D341Med (cell line): ENCODE results near the gene OR4K15.
"Not testable (repeated sequence)": the region's sequence is repeated elsewhere in the genome, so short reads cannot be mapped to it uniquely, and the experiment has no call there.

Experiments
- DNase-seq: peaks from one replicate; pipeline ENCODE4 v3.0.0; 2012; ENCODE audit warnings: low spot score

OR4K15 gene, protein sequence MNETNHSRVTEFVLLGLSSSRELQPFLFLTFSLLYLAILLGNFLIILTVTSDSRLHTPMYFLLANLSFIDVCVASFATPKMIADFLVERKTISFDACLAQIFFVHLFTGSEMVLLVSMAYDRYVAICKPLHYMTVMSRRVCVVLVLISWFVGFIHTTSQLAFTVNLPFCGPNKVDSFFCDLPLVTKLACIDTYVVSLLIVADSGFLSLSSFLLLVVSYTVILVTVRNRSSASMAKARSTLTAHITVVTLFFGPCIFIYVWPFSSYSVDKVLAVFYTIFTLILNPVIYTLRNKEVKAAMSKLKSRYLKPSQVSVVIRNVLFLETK

DNA sequence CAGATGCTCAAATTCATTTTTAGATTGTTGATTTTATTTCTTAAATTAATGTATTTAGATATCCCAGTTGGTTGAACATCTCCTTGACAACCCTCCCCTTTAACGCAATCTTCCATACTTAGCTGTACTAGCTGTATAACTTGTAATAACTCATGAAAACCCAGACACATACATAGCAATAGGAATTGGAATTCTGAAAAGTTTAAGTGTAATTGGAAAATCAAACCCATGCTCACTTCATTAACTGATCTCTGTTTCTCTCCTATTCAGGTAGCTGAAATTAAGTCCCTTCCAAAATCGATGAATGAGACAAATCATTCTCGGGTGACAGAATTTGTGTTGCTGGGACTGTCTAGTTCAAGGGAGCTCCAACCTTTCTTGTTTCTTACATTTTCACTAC lies at the start of gene OR4K15:
TSS of gene OR4K15 (plus strand) at position 301 of the 400 bp plus-strand sequence. CDS start at position 301, 0 bp downstream.
- no peak for DNase-seq

DNA sequence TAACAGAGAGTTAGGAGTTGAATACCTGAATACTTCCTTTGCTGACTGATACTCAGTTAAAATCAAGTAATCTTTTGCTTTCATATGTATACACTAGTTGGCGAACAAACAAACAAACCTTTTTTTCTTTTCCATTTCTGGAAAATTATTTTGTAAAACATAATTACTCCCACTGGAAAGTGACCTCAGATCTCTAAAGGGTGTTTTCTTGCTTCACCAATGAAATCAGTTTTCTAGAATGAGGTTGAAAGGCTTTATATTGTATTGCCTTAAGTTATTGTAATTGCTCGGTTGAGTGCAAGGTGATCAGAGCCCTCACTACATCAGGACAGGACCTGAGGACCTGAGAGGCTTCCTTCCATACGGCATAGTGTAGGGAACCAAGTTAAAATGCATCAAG lies 44.8 kb upstream of the OR4K15 start, which contains the start of gene OR4K1:
TSS of gene OR4K1 (plus strand) at position 301 of the 400 bp plus-strand sequence. CDS start 4,750 bp downstream, outside the sequence.
- DNase-seq, result no peak

DNA sequence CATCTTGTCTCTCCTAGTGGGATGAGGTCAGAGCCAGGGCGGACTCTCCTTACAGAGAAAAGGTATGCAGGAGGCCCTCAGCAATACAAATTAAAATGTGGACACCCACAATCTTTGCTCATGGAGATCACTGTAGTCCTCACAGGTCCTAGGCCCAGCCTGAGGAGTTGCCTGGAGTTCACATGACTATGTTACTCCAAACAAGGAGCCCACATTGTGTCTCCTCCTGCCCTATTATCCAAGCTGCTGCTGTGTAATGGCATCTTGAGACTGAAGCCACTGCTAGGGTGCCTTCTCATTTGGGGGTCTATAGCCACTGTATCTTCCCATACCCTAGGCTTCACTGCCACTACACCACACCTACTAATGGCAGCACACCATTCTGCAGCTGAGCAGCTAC lies 33.7 kb upstream of the OR4K15 start:
- no peak for DNase-seq

DNA sequence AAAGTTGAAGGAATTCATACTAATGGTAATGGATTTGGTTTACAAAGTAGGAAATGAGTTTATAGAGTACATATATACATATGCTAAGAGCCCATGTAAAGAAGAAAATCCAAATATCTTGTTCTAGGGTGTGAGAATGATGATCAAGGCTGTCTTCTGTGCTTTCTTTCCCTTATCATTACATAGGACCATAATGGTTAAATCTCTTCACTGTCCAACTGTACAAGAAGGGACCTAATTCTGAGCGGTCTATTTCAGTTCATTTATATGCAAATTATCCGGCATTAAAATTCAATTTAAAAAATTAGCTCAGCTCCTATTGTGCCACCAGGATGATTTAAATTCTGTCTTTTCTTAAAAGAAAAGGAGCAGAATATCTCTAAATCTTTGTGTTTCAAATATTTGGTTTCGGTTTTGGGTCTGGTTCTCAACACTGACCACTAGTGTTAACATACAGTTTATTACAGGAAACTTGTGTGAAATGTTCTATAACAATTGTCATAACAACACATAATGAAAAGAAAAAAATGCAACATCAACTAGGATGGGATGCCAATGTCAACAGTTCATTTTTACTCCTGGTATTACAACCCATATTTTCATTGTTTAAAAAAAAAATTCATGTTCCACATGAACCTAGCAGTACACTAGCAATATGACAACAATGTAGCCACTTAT lies 27.8 kb upstream of the OR4K15 start:
- DNase-seq, result no peak

DNA sequence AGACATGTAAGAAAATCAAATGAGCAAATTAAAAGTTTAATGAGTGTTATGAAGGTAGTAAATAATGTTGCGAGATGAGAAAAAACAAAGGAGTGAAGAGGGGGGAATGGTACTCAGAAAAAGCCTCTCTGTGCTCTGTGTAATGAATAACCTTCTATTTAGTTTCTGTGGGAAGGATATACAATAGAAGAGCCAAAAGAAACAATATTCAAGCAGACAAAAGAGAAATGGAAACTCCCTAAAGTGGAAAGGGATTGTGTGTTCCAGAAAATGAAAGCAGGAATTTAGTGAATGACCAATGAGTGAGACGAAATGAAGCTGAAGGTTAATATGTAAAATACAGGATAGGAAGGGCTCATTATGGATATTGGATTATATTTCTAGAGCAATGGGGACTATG lies 26.2 kb upstream of the OR4K15 start:
- DNase-seq, result no peak

DNA sequence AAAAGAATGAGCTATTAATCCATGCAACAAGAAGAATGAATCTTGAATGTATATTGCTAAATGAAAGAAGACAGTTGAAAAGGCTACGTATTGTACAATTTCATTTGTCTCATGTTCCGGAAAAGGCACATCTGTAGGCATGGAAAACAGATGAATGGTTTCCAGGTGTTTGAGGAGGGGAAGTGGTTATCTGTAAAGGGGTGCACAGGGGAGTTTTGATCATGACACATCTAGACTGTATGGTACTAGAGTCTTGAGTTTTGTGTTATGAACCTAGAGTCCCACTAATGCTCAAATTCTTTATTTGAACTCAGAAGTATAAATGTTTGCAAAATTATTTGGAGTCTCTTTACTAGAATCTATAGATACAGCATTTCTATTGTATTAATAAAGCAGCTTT lies 5.7 kb upstream of the OR4K15 start:
- DNase-seq, result not testable (repeated sequence)

DNA sequence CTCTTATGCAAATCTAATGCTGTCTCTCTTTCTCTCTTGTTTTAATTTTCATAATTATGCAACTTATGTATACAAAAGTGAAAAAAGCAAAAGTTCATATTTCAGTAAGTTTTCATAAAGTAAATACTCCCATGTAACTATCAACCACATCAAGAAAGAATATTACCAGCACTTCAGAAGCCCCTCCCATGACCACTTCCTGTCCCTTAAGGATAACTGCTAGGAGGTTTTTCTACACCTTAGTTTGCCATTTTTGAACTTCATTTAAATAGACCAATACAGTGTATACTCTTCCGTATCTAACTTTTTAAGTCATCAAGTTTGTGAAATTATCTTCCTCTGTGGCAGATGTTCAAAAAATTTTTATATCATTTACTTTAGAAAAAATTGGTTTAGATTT lies 547 bp upstream of the OR4K15 start:
- DNase-seq, result no peak

DNA sequence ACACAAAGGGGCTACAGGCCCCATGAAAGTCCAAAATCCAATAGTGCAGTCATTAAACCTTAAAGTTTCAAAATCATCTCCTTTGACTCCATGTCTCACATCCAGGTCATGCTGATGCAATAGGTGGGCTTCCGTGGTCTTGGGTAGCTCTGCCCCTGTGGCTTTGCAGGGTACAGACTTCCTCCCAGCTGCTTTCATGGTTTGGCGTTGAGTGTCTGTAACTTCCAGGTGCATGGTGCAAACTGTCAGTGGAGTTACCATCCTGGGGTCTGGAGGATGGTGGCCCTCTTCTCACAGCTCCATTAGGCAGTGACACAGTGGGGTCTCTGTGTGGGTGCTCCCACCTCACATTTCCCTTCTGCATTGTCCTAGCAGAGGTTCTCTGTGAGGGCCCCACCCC lies 18.0 kb downstream of the OR4K15 start:
- no peak for DNase-seq

DNA sequence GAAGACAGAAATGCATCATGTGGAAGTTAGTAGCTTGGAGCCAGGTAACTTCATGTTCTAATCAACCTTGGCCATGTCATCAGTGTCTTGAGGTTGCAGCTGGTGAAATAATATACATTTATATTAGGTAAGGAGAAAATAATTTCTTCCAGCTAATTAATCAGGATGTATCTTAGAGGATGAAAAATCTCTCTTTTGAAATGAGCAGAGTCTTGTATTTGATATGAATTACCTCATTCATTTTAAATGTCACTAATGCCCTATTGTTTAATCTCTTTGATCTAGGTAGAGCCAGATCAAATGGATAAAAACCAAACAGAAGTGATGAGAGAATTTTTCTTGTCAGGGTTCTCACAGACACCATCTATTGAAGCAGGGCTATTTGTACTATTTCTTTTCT lies 26.5 kb downstream of the OR4K15 start, which contains the start of gene OR4Q2:
TSS of gene OR4Q2 (plus strand) at position 301 of the 400 bp plus-strand sequence.
- no peak for DNase-seq

DNA sequence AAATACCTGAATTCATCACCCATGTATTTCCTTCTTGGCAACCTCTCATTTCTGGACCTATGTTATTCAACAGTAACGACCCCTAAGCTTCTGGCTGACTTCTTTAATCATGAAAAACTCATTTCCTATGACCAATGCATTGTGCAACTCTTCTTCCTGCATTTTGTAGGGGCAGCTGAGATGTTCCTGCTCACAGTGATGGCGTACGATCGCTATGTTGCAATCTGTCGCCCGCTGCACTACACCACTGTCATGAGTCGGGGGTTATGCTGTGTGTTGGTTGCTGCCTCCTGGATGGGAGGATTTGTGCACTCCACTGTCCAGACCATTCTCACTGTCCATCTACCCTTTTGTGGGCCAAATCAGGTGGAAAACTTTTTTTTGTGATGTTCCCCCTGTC lies 26.9 kb downstream of the OR4K15 start:
- no peak for DNase-seq

DNA sequence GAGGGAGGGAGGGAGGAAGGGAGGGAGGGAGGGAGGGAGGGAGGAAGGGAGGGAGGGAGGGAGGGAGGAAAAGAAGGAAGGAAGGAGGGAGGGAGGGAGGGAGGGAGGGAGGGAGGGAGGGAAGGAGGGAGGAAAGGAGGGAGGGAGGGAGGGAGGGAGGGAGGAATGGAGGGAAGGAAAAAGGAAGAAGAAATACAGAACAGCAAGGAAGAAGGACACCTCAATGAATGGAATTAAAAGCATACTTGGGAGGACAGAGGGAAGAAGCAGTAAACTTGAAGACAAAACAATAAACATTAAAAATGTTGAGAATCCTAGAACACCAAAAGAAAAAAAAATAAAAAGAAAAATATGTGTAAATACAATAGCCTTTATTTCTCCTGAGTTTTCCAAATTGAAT lies 32.8 kb downstream of the OR4K15 start:
- DNase-seq, result no peak

DNA sequence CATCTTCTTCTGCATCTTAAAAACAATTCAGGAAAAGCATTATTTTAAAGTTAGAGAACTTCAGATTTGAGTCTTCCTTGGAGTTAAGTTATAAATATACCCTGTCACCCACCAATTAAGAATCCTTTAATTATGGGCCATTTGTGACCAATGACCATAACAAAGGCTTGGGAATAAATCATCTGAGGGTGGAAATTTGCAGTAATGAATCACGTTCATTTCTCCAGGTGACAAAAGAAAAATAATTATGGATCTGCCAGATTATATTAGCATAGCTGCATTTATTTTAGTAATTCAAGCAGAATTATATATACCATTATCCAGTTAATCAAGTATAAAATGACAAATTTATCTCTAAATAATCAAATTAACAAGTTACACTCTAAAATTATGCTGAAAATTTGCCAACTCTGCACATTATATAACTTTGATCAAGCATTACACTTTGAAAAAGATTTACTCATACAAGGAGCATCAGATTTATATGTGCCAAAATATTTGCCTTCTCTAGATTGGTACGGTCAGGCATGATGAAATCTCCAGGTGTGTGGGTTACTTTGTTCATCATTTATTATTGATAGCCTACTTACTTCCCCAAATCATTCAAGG lies 44.0 kb downstream of the OR4K15 start, which contains the start of gene OR4K14:
TSS of gene OR4K14 (minus strand) at position 51 of the 609 bp plus-strand sequence. CDS start 4,114 bp downstream, outside the sequence.
- no peak for DNase-seq
